ENCODE results near the gene GOLGA2.

Gene GOLGA2

DNA sequence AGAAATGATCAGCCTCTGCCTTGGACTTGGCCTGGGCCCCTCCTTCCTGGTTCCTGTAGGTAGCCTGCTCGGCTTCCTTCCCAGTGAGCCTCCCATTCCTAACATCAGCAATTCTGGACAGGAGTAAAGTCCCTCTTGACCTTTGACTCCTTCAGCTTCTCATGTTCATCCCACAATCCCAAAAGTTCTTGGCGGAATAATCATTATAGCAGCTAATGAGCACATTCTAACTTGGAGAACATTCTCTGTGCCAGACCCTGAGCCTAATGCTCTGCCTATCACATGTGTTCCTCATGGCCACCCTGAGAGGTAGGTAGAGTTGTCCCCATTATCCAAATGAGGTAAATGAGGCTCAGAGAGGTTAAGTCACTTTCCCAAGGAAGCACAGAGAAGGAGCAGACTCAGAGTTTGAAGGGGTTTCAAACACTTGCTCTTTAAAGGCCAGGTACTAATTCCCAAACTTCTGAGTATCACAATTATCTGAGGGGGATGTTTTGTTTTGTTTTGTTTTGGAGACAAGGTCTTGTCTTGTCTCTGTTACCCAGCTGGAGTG lies 21.5 kb upstream of the GOLGA2 start:
- no peak overlapping the region for H3K27ac ChIP-seq
- H3K36me3 ChIP-seq = no peaks in the 10 kb centered on the region
- TF ChIP-seq, protein P1, sequence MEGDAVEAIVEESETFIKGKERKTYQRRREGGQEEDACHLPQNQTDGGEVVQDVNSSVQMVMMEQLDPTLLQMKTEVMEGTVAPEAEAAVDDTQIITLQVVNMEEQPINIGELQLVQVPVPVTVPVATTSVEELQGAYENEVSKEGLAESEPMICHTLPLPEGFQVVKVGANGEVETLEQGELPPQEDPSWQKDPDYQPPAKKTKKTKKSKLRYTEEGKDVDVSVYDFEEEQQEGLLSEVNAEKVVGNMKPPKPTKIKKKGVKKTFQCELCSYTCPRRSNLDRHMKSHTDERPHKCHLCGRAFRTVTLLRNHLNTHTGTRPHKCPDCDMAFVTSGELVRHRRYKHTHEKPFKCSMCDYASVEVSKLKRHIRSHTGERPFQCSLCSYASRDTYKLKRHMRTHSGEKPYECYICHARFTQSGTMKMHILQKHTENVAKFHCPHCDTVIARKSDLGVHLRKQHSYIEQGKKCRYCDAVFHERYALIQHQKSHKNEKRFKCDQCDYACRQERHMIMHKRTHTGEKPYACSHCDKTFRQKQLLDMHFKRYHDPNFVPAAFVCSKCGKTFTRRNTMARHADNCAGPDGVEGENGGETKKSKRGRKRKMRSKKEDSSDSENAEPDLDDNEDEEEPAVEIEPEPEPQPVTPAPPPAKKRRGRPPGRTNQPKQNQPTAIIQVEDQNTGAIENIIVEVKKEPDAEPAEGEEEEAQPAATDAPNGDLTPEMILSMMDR (IDR thresholded peaks at IDR 0.05) = no peak
- H3K27me3 ChIP-seq = no peaks in the 10 kb centered on the region
- no peak overlapping the region for H3K4me3 ChIP-seq (ENCODE audit: low read depth in 1 of 2, low read length in 1 of 2)
- no peaks in the 10 kb centered on the region for H3K9me3 ChIP-seq
- no peaks in the 10 kb centered on the region for H3K4me1 ChIP-seq (ENCODE audit: control insufficient read depth in 1 of 2, insufficient read depth in 1 of 2, low read depth in 1 of 2, low read length in 1 of 2)

- Histone ChIP-seq H3K4me1 (ENCODE audit: control insufficient read depth in 1 of 2, insufficient read depth in 1 of 2, low read depth in 1 of 2, low read length in 1 of 2) (no peaks in the 10 kb centered on the region), H3K4me3 (ENCODE audit: low read depth in 1 of 2, low read length in 1 of 2) (no peak overlapping the region), H3K27me3 (no peaks in the 10 kb centered on the region), H3K9me3 (no peaks in the 10 kb centered on the region), H3K36me3 (no peaks in the 10 kb centered on the region), H3K27ac (no peak overlapping the region)
- TF ChIP-seq, protein P1 (IDR thresholded peaks at IDR 0.05) = no peak
Measured at GRCh38 chr9:128296340-128297220, 20.8 kb upstream of the GOLGA2 start.

DNA sequence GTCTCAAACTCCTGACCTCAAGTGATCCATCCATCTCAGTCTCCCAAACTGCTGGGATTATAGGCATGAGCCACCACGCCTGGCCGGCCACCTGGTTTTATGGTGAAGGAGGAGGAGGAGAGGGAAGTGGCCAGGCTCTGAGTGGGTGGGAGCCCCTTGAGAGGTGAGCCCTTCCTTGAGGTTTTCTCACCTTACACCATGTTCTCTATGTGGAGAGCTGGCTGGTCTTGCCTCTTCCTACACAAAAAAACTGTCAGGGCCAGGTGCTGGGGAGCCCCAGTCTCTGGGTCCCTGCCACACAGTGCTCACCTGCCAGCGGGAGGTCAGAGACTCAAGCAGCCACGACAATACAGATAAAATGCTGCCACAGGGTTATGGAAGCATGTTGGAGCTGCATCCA lies 18.3 kb upstream of the GOLGA2 start:
- Histone ChIP-seq H3K27ac (no peak overlapping the region), H3K4me1 (ENCODE audit: control insufficient read depth in 1 of 2, insufficient read depth in 1 of 2, low read depth in 1 of 2, low read length in 1 of 2) (no peaks in the 10 kb centered on the region), H3K27me3 (no peaks in the 10 kb centered on the region), H3K4me3 (ENCODE audit: low read depth in 1 of 2, low read length in 1 of 2) (no peak overlapping the region), H3K9me3 (no peaks in the 10 kb centered on the region), H3K36me3 (no peaks in the 10 kb centered on the region)
- TF ChIP-seq, protein P1 (IDR thresholded peaks at IDR 0.05) = no peak

DNA sequence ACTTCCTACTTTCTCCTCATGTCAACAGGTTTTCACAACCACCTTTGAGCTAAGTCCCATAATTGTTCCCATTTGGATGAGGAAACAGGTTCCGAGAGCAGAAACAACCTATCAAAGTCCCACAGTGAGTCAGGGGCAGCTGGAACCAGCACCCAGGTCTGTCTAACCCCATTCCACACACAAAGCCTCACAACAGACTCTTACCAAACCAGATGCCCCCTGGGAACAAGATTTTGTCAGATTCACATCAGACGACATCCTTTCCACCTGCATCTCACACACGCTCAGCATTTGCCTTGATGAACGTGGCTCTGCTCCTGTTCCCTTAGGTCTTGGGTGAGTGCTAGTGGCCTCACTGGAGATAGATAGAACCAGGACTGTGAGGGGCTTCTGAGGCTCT lies 17.3 kb upstream of the GOLGA2 start:
- Histone ChIP-seq H3K4me3 (ENCODE audit: low read depth in 1 of 2, low read length in 1 of 2) (no peak overlapping the region), H3K4me1 (ENCODE audit: control insufficient read depth in 1 of 2, insufficient read depth in 1 of 2, low read depth in 1 of 2, low read length in 1 of 2) (no peaks in the 10 kb centered on the region)

GRCh38 chr9:128292009-128292408 lies 16.2 kb upstream of the GOLGA2 start:
- Histone ChIP-seq H3K27ac (no peak overlapping the region), H3K4me3 (ENCODE audit: low read depth in 1 of 2, low read length in 1 of 2) (no peak overlapping the region), H3K9me3 (no peaks in the 10 kb centered on the region), H3K27me3 (no peaks in the 10 kb centered on the region), H3K4me1 (ENCODE audit: control insufficient read depth in 1 of 2, insufficient read depth in 1 of 2, low read depth in 1 of 2, low read length in 1 of 2) (no peaks in the 10 kb centered on the region), H3K36me3 (peaks cover 17% of the 10 kb centered on the region)
- TF ChIP-seq, protein P1 (IDR thresholded peaks at IDR 0.05) = no peak

More for the DNA sequence above, 17.3 kb upstream of the GOLGA2 start:
- peaks cover 10% of the 10 kb centered on the region for H3K36me3 ChIP-seq
- H3K27ac ChIP-seq = no peak overlapping the region
- TF ChIP-seq, protein P1 (IDR thresholded peaks at IDR 0.05) = no peak
- no peaks in the 10 kb centered on the region for H3K9me3 ChIP-seq
- H3K27me3 ChIP-seq = no peaks in the 10 kb centered on the region
